Fibroblast of gingiva (primary cell): ENCODE results near the gene SS18L1.
"Not testable (repeated sequence)": the region's sequence is repeated elsewhere in the genome, so short reads cannot be mapped to it uniquely, and the experiment has no call there.

ENCODE experiments used
- DNase-seq: peaks from one replicate; pipeline ENCODE4 v3.0.0-alpha.2; 2011; ENCODE audit warnings: low read depth

The SS18L1 gene

GRCh38 chr20:62137478-62138203 is 5.9 kb upstream of the SS18L1 start:
- no peak for DNase-seq

GRCh38 chr20:62138204-62138543 is 5.4 kb upstream of the SS18L1 start:
- DNase-seq, result no peak

- DNase-seq, result no peak
Observed at GRCh38 chr20:62138912-62139311, 4.7 kb upstream of the SS18L1 start.

GRCh38 chr20:62139636-62140035 is 3.9 kb upstream of the SS18L1 start:
- no peak for DNase-seq

GRCh38 chr20:62141043-62141396 is 2.5 kb upstream of the SS18L1 start:
- DNase-seq, result no peak

GRCh38 chr20:62141397-62142251 is 1.9 kb upstream of the SS18L1 start:
- DNase-seq, result peak; percentile 68

- no peak for DNase-seq
Observed at GRCh38 chr20:62142252-62143080, 1.1 kb upstream of the SS18L1 start.

- DNase-seq, result peak; percentile 69
Observed at GRCh38 chr20:62143957-62144825, 622 bp downstream of the SS18L1 start.

- no peak for DNase-seq
Observed at GRCh38 chr20:62145688-62146018, 2.1 kb downstream of the SS18L1 start.

- no peak for DNase-seq
Observed at GRCh38 chr20:62146019-62146755, 2.6 kb downstream of the SS18L1 start.

GRCh38 chr20:62147125-62147524 is 3.6 kb downstream of the SS18L1 start:
- no peak for DNase-seq

- DNase-seq, result no peak
Observed at GRCh38 chr20:62147528-62147927, 4.0 kb downstream of the SS18L1 start.

GRCh38 chr20:62148383-62148782 is 4.8 kb downstream of the SS18L1 start:
- not testable (repeated sequence) for DNase-seq

- DNase-seq, result no peak
Observed at GRCh38 chr20:62148908-62149314, 5.3 kb downstream of the SS18L1 start.

- DNase-seq, result no peak
Observed at GRCh38 chr20:62149532-62150309, 6.2 kb downstream of the SS18L1 start.

- no peak for DNase-seq
Observed at GRCh38 chr20:62150310-62150575, 6.7 kb downstream of the SS18L1 start.

GRCh38 chr20:62151225-62151624 is 7.7 kb downstream of the SS18L1 start:
- no peak for DNase-seq

- no peak for DNase-seq
Observed at GRCh38 chr20:62151835-62152364, 8.3 kb downstream of the SS18L1 start.

- no peak for DNase-seq
Observed at GRCh38 chr20:62155428-62156253, 12.1 kb downstream of the SS18L1 start.

GRCh38 chr20:62156254-62156556 is 12.6 kb downstream of the SS18L1 start:
- DNase-seq, result no peak
